ENCODE results near the gene PDE1A. TPM values are rescaled to one million over a fixed set of nuclear protein-coding genes. Genes with fewer than 3 reads are reported as not detected.

Gene PDE1A
- polyA plus RNA-seq, 2 of the 4 experiments (the other 2 are of a cell fraction) = 0.28 to 3.2 TPM

DNA sequence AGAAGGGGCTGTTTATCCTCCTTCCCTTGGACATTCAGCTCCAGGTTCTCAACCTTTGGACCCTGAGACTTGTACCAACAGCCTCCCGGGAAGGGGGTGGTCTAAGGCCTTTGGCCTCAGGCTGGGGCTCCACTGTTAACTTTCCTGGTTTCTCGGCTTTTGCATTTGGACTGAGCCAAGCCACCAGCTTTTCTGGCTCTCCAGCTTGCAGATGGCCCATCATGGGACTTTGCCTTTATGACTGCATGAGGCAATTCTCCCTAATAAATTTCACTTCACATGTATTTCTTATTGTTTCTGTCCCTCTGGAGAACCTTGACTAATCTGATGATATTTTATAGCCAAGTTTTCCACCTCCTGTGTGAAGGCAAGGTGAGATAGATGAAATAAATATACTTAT is 260.4 kb downstream of the PDE1A start:
- CTCF ChIA-PET = interaction anchor here (0.6 to 1.6 kb wide), 2 partner anchors 13 to 20 kb away, joined by 3 read pairs; no protein-coding TSS in a partner anchor
- FAIRE-seq = no peak
- 25% methylated on average over 2 of the region's 2 CpGs for WGBS (ENCODE audit: missing lambda C conversion rate)
- no peak overlapping the region for H3K4me3 ChIP-seq
- H3K27ac ChIP-seq = no peak overlapping the region
- no peak for TF ChIP-seq BHLHE40 (IDR thresholded peaks at IDR 0.05; ENCODE audit: low read depth, low read length)
- TF ChIP-seq JUNB (IDR thresholded peaks at IDR 0.05) = no peak
- no peak for TF ChIP-seq KDM5A (IDR thresholded peaks at IDR 0.05)
- no peak for TF ChIP-seq EHMT2 (IDR thresholded peaks at IDR 0.05; ENCODE audit: low read depth)
- DNase-seq (ENCODE audit: low read depth in 1 of 2, low spot score in 1 of 2) = no peak
- no peaks in the 10 kb centered on the region for H3K4me1 ChIP-seq
- ATAC-seq = no peak
- POLR2A ChIA-PET = no interaction called here
- H3K9me3 ChIP-seq = no peaks in the 10 kb centered on the region
- no peak overlapping the region for H3K4me2 ChIP-seq

DNA sequence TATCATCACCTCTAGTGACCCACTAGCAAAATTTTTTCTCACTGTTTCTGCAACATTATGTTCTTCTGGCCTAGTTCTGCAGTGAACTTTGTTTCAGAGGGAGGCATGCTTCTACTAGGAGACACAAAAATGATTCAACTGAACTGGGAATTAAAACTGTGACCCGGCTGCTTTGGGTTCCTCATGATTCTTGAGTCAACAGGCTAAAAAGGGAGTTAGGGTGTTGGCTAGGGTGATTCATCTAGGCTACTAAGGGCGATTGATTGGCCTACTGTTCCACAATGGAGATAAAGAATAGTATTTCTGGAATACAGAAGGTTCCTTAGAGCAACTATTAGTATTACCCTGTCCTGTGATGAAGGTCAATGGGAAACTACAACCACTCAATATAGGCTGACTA is 261.6 kb downstream of the PDE1A start:
- POLR2A ChIA-PET = no interaction called here
- DNase-seq (ENCODE audit: low read depth in 1 of 2, low spot score in 1 of 2) = no peak
- WGBS (ENCODE audit: missing lambda C conversion rate) = 32% methylated on average over 2 of the region's 2 CpGs
- ATAC-seq = no peak
- CTCF ChIA-PET = no interaction called here
- H3K4me1 ChIP-seq = no peaks in the 10 kb centered on the region
- no peak overlapping the region for H3K4me2 ChIP-seq
- no peak overlapping the region for H3K4me3 ChIP-seq
- no peak for TF ChIP-seq RNF2 (IDR thresholded peaks at IDR 0.05; ENCODE audit: borderline replicate concordance, low read depth)
- TF ChIP-seq KDM5A (IDR thresholded peaks at IDR 0.05) = no peak
- TF ChIP-seq JUNB (IDR thresholded peaks at IDR 0.05) = no peak
- no peak overlapping the region for H3K27ac ChIP-seq
- H3K9me3 ChIP-seq = no peaks in the 10 kb centered on the region
- no peak for FAIRE-seq

DNA sequence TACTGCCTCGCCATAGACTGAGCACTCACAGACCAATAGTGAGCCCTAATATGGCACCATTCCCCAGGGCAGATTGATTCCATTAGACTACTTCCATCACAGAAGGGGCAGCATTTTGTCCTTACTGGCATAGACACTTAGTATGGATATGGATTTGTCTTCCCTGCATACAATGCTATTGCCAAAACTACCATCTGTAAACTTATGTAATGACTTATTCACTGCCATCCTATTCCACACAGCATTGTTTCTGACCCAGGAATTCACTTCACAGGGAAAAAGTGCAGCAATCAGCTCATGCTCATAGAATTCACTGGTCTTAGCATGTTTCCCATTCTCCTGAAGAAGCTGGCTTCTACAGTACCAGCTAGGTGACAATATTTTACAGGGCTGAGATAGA is 262.1 kb downstream of the PDE1A start:
- ATAC-seq (no peak), DNase-seq (ENCODE audit: low read depth in 1 of 2, low spot score in 1 of 2) (no peak), FAIRE-seq (no peak)
- POLR2A ChIA-PET = no interaction called here
- no peaks in the 10 kb centered on the region for H3K4me1 ChIP-seq
- H3K4me2 ChIP-seq = no peak overlapping the region
- TF ChIP-seq MAZ (IDR thresholded peaks at IDR 0.05; ENCODE audit: borderline replicate concordance, low read depth, low read length) (no peak), CBX8 (IDR thresholded peaks at IDR 0.05) (no peak), ZNF302 (CRISPR knock-in tag; IDR thresholded peaks at IDR 0.05) (no peak), TFCP2L1 (CRISPR knock-in tag; IDR thresholded peaks at IDR 0.05) (no peak), ZFP36 (IDR thresholded peaks at IDR 0.05; ENCODE audit: borderline replicate concordance, partially characterized antibody) (no peak), CHD4 (IDR thresholded peaks at IDR 0.05; ENCODE audit: borderline replicate concordance) (no peak), FOXS1 (CRISPR knock-in tag; IDR thresholded peaks at IDR 0.05) (no peak)
- CTCF ChIA-PET = no interaction called here
- no peaks in the 10 kb centered on the region for H3K9me3 ChIP-seq
- 21% methylated on average over 1 of the region's 1 CpG for WGBS (ENCODE audit: missing lambda C conversion rate)
- H3K27ac ChIP-seq = no peak overlapping the region
- H3K4me3 ChIP-seq = no peak overlapping the region

DNA sequence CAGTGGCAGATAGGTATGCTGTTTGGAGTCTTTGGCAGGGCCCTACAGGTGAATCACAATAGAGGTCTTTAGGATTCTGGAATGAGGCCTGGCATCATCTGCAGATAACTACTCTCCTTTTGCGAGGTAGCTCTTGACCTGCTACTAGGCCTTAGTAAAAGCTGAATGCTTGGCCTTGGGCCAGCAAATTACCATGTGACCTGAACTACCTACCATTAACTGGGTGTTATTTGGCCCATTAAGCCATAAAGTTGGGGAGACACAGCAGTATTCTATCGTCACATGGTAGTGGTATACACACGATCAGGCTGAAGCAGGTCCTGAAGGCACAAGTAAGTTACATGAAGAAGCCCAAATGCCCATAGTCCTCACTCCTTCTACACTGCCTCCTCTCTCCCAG is 263.0 kb downstream of the PDE1A start:
- no peak overlapping the region for H3K4me2 ChIP-seq
- 53% methylated on average over 3 of the region's 3 CpGs for WGBS (ENCODE audit: missing lambda C conversion rate)
- FAIRE-seq (no peak), ATAC-seq (no peak), DNase-seq (ENCODE audit: low read depth in 1 of 2, low spot score in 1 of 2) (no peak)
- POLR2A ChIA-PET = no interaction called here
- TF ChIP-seq POLR2AphosphoS2 (conservative IDR thresholded peaks at IDR 0.05; ENCODE audit: low read length) (no peak), TP53 (CRISPR knock-in tag; IDR thresholded peaks at IDR 0.05) (no peak), HOXB5 (CRISPR knock-in tag; IDR thresholded peaks at IDR 0.05) (no peak), EHMT2 (IDR thresholded peaks at IDR 0.05; ENCODE audit: low read depth) (no peak), CHD2 (IDR thresholded peaks at IDR 0.05; ENCODE audit: low read length, partially characterized antibody) (no peak), RAD21 (conservative IDR thresholded peaks at IDR 0.05 in 1 of 2, IDR thresholded peaks at IDR 0.05 in 1 of 2) (no peak), TFCP2L1 (CRISPR knock-in tag; IDR thresholded peaks at IDR 0.05) (no peak), HOXA7 (CRISPR knock-in tag; IDR thresholded peaks at IDR 0.05) (no peak), PHF8 (IDR thresholded peaks at IDR 0.05; ENCODE audit: borderline replicate concordance, low read depth) (no peak), ZFP36 (IDR thresholded peaks at IDR 0.05; ENCODE audit: borderline replicate concordance, partially characterized antibody) (no peak), ESRRA (IDR thresholded peaks at IDR 0.05; ENCODE audit: borderline replicate concordance, low read length) (no peak), NR3C1 (IDR thresholded peaks at IDR 0.05) (no peak)
- TF ChIP-seq, protein P1, sequence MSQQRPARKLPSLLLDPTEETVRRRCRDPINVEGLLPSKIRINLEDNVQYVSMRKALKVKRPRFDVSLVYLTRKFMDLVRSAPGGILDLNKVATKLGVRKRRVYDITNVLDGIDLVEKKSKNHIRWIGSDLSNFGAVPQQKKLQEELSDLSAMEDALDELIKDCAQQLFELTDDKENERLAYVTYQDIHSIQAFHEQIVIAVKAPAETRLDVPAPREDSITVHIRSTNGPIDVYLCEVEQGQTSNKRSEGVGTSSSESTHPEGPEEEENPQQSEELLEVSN (IDR thresholded peaks at IDR 0.05; ENCODE audit: borderline replicate concordance, low read depth) = no peak
- TF ChIP-seq, protein P2, sequence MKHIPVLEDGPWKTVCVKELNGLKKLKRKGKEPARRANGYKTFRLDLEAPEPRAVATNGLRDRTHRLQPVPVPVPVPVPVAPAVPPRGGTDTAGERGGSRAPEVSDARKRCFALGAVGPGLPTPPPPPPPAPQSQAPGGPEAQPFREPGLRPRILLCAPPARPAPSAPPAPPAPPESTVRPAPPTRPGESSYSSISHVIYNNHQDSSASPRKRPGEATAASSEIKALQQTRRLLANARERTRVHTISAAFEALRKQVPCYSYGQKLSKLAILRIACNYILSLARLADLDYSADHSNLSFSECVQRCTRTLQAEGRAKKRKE (CRISPR knock-in tag; IDR thresholded peaks at IDR 0.05; ENCODE audit: low read depth) = no peak
- TF ChIP-seq, protein P3, sequence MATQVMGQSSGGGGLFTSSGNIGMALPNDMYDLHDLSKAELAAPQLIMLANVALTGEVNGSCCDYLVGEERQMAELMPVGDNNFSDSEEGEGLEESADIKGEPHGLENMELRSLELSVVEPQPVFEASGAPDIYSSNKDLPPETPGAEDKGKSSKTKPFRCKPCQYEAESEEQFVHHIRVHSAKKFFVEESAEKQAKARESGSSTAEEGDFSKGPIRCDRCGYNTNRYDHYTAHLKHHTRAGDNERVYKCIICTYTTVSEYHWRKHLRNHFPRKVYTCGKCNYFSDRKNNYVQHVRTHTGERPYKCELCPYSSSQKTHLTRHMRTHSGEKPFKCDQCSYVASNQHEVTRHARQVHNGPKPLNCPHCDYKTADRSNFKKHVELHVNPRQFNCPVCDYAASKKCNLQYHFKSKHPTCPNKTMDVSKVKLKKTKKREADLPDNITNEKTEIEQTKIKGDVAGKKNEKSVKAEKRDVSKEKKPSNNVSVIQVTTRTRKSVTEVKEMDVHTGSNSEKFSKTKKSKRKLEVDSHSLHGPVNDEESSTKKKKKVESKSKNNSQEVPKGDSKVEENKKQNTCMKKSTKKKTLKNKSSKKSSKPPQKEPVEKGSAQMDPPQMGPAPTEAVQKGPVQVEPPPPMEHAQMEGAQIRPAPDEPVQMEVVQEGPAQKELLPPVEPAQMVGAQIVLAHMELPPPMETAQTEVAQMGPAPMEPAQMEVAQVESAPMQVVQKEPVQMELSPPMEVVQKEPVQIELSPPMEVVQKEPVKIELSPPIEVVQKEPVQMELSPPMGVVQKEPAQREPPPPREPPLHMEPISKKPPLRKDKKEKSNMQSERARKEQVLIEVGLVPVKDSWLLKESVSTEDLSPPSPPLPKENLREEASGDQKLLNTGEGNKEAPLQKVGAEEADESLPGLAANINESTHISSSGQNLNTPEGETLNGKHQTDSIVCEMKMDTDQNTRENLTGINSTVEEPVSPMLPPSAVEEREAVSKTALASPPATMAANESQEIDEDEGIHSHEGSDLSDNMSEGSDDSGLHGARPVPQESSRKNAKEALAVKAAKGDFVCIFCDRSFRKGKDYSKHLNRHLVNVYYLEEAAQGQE (IDR thresholded peaks at IDR 0.05) = no peak
- TF ChIP-seq, protein P4, sequence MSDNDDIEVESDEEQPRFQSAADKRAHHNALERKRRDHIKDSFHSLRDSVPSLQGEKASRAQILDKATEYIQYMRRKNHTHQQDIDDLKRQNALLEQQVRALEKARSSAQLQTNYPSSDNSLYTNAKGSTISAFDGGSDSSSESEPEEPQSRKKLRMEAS (IDR thresholded peaks at IDR 0.05) = no peak
- H3K9me3 ChIP-seq = no peaks in the 10 kb centered on the region
- CTCF ChIA-PET = no interaction called here
- H3K4me3 ChIP-seq = no peak overlapping the region
- no peak overlapping the region for H3K27ac ChIP-seq
- no peaks in the 10 kb centered on the region for H3K4me1 ChIP-seq

Measured in A549 (cell line).